ENCODE measurements around the gene MYO1A. TPM values are rescaled to one million over a fixed set of nuclear protein-coding genes. Genes with fewer than 3 reads are reported as not detected.

Gene MYO1A
- polyA plus RNA-seq, 1 donor from 2014 or later, result not detected

GRCh38 chr12:57001448-57001906 is 48.5 kb downstream of the MYO1A start:
- Histone ChIP-seq H3K4me2 (ENCODE audit: low read length) (no peak overlapping the region), H3K9me2 (ENCODE audit: insufficient read depth, low read length) (no peaks in the 10 kb centered on the region), H3K36me3 (ENCODE audit: insufficient read depth, low read length) (no peaks in the 10 kb centered on the region), H3K27me3 (ENCODE audit: insufficient read depth, low read depth, low read length) (no peaks in the 10 kb centered on the region), H3K4me3 (ENCODE audit: low read length) (no peak overlapping the region), H3K9ac (ENCODE audit: low read length) (no peak overlapping the region), H2AFZ (ENCODE audit: low read depth, low read length) (no peak overlapping the region), H3K27ac (ENCODE audit: low read length) (no peak overlapping the region), H4K20me1 (ENCODE audit: insufficient read depth) (no peaks in the 10 kb centered on the region), H3K9me3 (ENCODE audit: low read length) (no peaks in the 10 kb centered on the region), H3K79me2 (replicated peaks; ENCODE audit: insufficient read depth, low read length) (peaks cover 51% of the 10 kb centered on the region), H3F3A (ENCODE audit: insufficient read depth, low read length, poor library complexity, severe bottlenecking) (no peaks in the 10 kb centered on the region)
- no peak for TF ChIP-seq TAF1 (IDR thresholded peaks at IDR 0.05; ENCODE audit: low read depth)
- peak; percentile 50 for TF ChIP-seq CTCF (IDR thresholded peaks at IDR 0.05; ENCODE audit: poor library complexity, severe bottlenecking)
- no peak for TF ChIP-seq EZH2 (IDR thresholded peaks at IDR 0.05; ENCODE audit: borderline replicate concordance, insufficient read depth, low read length, poor library complexity, severe bottlenecking)
- no peak for TF ChIP-seq MXI1 (conservative IDR thresholded peaks at IDR 0.05; ENCODE audit: poor library complexity, severe bottlenecking)
- TF ChIP-seq EP300 (conservative IDR thresholded peaks at IDR 0.05; ENCODE audit: poor library complexity, severe bottlenecking), result no peak
- TF ChIP-seq REST (IDR thresholded peaks at IDR 0.05; ENCODE audit: borderline replicate concordance), result no peak
- peak; percentile 26 for TF ChIP-seq SMC3 (conservative IDR thresholded peaks at IDR 0.05; ENCODE audit: poor library complexity)
- no peak for TF ChIP-seq POLR2AphosphoS5 (IDR thresholded peaks at IDR 0.05)
- no peak for TF ChIP-seq RAD21 (conservative IDR thresholded peaks at IDR 0.05)

- Histone ChIP-seq H3K9me2 (ENCODE audit: insufficient read depth, low read length) (no peaks in the 10 kb centered on the region), H4K20me1 (ENCODE audit: insufficient read depth) (no peaks in the 10 kb centered on the region), H2AFZ (ENCODE audit: low read depth, low read length) (no peak overlapping the region), H3K27me3 (ENCODE audit: insufficient read depth, low read depth, low read length) (no peaks in the 10 kb centered on the region), H3K79me2 (replicated peaks; ENCODE audit: insufficient read depth, low read length) (peaks cover 45% of the 10 kb centered on the region), H3K9ac (ENCODE audit: low read length) (no peak overlapping the region), H3K9me3 (ENCODE audit: low read length) (no peaks in the 10 kb centered on the region), H3K4me3 (ENCODE audit: low read length) (no peak overlapping the region), H3K36me3 (ENCODE audit: insufficient read depth, low read length) (no peaks in the 10 kb centered on the region), H3F3A (ENCODE audit: insufficient read depth, low read length, poor library complexity, severe bottlenecking) (no peaks in the 10 kb centered on the region), H3K4me2 (ENCODE audit: low read length) (no peak overlapping the region), H3K27ac (ENCODE audit: low read length) (no peak overlapping the region)
- no peak for TF ChIP-seq MXI1 (conservative IDR thresholded peaks at IDR 0.05; ENCODE audit: poor library complexity, severe bottlenecking)
- TF ChIP-seq EZH2 (IDR thresholded peaks at IDR 0.05; ENCODE audit: borderline replicate concordance, insufficient read depth, low read length, poor library complexity, severe bottlenecking), result no peak
- no peak for TF ChIP-seq POLR2AphosphoS5 (IDR thresholded peaks at IDR 0.05)
- TF ChIP-seq EP300 (conservative IDR thresholded peaks at IDR 0.05; ENCODE audit: poor library complexity, severe bottlenecking), result no peak
- no peak for TF ChIP-seq TAF1 (IDR thresholded peaks at IDR 0.05; ENCODE audit: low read depth)
- TF ChIP-seq SMC3 (conservative IDR thresholded peaks at IDR 0.05; ENCODE audit: poor library complexity), result no peak
- TF ChIP-seq CTCF (IDR thresholded peaks at IDR 0.05; ENCODE audit: poor library complexity, severe bottlenecking), result no peak
- no peak for TF ChIP-seq REST (IDR thresholded peaks at IDR 0.05; ENCODE audit: borderline replicate concordance)
- TF ChIP-seq RAD21 (conservative IDR thresholded peaks at IDR 0.05), result no peak
Measured at GRCh38 chr12:57000393-57000792, 49.5 kb downstream of the MYO1A start.
